ENCODE data around the gene STRADA. TPM values are rescaled to one million over a fixed set of nuclear protein-coding genes. Genes with fewer than 3 reads are reported as not detected.

Gene STRADA
- total and polyA plus RNA-seq, 9 of the 15 experiments (the other 6 are each of a cell fraction or from before 2014, with no cell fraction given): 6.6 to 33.0 (median 20.5) TPM

DNA sequence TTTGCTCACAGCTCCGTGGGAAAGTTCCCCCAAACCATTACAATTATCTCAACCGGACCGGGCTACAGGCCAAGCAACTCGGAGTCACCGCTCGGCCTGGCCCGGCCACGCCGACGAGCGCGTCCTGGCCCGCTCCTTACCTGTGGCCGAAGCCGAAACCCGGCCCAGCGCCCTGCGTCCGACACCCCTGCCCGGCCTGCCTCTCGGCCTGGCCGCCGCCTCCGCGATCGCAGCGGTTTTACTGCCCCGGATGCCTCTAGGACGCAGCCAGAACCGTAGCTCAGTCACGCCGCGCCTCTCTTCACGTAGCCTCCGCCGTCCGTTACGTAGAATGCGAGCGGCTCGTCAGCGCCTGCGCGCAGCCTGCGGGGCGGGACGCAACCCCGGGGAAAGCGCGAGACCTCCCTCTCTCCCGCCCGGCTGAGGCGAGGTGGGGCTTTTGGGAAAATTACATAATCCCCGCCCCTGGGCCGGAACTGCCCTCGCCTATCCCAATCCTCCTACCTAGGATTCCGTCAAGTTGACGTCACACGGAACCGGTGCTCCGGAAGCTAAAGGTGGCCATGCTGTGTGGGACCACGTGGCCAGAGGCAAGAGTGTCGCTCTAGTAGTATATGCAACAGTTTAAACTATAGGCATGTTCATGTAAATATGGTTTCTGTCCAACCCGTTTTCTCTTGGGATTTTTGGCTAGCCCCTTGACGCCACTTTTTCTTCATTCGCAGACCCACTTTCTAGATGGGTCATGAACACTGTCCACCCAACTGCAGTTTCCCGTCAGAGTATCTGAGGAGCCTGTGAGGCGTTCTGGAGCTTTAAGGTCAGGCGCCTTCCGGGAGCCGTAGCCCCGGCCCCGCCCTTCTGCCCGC is 31.9 kb upstream of the STRADA start, which contains the start of gene CCDC47 (continued):
- TF ChIP-seq, protein P1, sequence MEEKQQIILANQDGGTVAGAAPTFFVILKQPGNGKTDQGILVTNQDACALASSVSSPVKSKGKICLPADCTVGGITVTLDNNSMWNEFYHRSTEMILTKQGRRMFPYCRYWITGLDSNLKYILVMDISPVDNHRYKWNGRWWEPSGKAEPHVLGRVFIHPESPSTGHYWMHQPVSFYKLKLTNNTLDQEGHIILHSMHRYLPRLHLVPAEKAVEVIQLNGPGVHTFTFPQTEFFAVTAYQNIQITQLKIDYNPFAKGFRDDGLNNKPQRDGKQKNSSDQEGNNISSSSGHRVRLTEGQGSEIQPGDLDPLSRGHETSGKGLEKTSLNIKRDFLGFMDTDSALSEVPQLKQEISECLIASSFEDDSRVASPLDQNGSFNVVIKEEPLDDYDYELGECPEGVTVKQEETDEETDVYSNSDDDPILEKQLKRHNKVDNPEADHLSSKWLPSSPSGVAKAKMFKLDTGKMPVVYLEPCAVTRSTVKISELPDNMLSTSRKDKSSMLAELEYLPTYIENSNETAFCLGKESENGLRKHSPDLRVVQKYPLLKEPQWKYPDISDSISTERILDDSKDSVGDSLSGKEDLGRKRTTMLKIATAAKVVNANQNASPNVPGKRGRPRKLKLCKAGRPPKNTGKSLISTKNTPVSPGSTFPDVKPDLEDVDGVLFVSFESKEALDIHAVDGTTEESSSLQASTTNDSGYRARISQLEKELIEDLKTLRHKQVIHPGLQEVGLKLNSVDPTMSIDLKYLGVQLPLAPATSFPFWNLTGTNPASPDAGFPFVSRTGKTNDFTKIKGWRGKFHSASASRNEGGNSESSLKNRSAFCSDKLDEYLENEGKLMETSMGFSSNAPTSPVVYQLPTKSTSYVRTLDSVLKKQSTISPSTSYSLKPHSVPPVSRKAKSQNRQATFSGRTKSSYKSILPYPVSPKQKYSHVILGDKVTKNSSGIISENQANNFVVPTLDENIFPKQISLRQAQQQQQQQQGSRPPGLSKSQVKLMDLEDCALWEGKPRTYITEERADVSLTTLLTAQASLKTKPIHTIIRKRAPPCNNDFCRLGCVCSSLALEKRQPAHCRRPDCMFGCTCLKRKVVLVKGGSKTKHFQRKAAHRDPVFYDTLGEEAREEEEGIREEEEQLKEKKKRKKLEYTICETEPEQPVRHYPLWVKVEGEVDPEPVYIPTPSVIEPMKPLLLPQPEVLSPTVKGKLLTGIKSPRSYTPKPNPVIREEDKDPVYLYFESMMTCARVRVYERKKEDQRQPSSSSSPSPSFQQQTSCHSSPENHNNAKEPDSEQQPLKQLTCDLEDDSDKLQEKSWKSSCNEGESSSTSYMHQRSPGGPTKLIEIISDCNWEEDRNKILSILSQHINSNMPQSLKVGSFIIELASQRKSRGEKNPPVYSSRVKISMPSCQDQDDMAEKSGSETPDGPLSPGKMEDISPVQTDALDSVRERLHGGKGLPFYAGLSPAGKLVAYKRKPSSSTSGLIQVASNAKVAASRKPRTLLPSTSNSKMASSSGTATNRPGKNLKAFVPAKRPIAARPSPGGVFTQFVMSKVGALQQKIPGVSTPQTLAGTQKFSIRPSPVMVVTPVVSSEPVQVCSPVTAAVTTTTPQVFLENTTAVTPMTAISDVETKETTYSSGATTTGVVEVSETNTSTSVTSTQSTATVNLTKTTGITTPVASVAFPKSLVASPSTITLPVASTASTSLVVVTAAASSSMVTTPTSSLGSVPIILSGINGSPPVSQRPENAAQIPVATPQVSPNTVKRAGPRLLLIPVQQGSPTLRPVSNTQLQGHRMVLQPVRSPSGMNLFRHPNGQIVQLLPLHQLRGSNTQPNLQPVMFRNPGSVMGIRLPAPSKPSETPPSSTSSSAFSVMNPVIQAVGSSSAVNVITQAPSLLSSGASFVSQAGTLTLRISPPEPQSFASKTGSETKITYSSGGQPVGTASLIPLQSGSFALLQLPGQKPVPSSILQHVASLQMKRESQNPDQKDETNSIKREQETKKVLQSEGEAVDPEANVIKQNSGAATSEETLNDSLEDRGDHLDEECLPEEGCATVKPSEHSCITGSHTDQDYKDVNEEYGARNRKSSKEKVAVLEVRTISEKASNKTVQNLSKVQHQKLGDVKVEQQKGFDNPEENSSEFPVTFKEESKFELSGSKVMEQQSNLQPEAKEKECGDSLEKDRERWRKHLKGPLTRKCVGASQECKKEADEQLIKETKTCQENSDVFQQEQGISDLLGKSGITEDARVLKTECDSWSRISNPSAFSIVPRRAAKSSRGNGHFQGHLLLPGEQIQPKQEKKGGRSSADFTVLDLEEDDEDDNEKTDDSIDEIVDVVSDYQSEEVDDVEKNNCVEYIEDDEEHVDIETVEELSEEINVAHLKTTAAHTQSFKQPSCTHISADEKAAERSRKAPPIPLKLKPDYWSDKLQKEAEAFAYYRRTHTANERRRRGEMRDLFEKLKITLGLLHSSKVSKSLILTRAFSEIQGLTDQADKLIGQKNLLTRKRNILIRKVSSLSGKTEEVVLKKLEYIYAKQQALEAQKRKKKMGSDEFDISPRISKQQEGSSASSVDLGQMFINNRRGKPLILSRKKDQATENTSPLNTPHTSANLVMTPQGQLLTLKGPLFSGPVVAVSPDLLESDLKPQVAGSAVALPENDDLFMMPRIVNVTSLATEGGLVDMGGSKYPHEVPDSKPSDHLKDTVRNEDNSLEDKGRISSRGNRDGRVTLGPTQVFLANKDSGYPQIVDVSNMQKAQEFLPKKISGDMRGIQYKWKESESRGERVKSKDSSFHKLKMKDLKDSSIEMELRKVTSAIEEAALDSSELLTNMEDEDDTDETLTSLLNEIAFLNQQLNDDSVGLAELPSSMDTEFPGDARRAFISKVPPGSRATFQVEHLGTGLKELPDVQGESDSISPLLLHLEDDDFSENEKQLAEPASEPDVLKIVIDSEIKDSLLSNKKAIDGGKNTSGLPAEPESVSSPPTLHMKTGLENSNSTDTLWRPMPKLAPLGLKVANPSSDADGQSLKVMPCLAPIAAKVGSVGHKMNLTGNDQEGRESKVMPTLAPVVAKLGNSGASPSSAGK (IDR thresholded peaks at IDR 0.05): peak; percentile 69; the same call in 1 of the 2 replicates
- peak; percentile 88 for TF ChIP-seq JUND (IDR thresholded peaks at IDR 0.05; ENCODE audit: borderline replicate concordance, low read depth, low read length)
- peak; percentile 97; the same call in 2 of the 3 replicates for TF ChIP-seq JUND (tag; IDR thresholded peaks at IDR 0.05; ENCODE audit: borderline replicate concordance, low read depth, low read length)
- no peak for TF ChIP-seq ZNF165 (CRISPR knock-in tag; IDR thresholded peaks at IDR 0.05; ENCODE audit: borderline replicate concordance)
- TF ChIP-seq ZNF644 (tag; IDR thresholded peaks at IDR 0.05; ENCODE audit: low read depth): peak; percentile 65; the same call in 1 of the 2 replicates
- no peak for TF ChIP-seq HNRNPUL1 (IDR thresholded peaks at IDR 0.05; ENCODE audit: low read length)
- no peak for TF ChIP-seq CCAR2 (IDR thresholded peaks at IDR 0.05; ENCODE audit: low read depth, low read length)
- no peak for TF ChIP-seq ZNF212 (CRISPR knock-in tag; IDR thresholded peaks at IDR 0.05)
- no peak for TF ChIP-seq HIVEP1 (CRISPR knock-in tag; IDR thresholded peaks at IDR 0.05)
- TF ChIP-seq ZNF57 (CRISPR knock-in tag; IDR thresholded peaks at IDR 0.05): no peak
- TF ChIP-seq, protein P2, sequence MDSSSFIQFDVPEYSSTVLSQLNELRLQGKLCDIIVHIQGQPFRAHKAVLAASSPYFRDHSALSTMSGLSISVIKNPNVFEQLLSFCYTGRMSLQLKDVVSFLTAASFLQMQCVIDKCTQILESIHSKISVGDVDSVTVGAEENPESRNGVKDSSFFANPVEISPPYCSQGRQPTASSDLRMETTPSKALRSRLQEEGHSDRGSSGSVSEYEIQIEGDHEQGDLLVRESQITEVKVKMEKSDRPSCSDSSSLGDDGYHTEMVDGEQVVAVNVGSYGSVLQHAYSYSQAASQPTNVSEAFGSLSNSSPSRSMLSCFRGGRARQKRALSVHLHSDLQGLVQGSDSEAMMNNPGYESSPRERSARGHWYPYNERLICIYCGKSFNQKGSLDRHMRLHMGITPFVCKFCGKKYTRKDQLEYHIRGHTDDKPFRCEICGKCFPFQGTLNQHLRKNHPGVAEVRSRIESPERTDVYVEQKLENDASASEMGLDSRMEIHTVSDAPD (CRISPR knock-in tag; IDR thresholded peaks at IDR 0.05): no peak
- no peak for TF ChIP-seq CHCHD3 (CRISPR knock-in tag; IDR thresholded peaks at IDR 0.05)
- no peak; the same call in 1 of the 2 replicates for TF ChIP-seq TCFL5 (CRISPR knock-in tag; conservative IDR thresholded peaks at IDR 0.05)

Measured in K562 (cell line).